ENCODE measurements around the gene RASA3.

RASA3 gene

GRCh38 chr13:114097893-114098688 lies 34.3 kb downstream of the RASA3 start:
- FAIRE-seq: no peak

- no peak for FAIRE-seq
Measured at GRCh38 chr13:114097212-114097892, 35.1 kb downstream of the RASA3 start.

GRCh38 chr13:114096811-114097211 lies 35.6 kb downstream of the RASA3 start:
- FAIRE-seq: no peak

- FAIRE-seq: no peak
Measured at GRCh38 chr13:114096031-114096485, 36.4 kb downstream of the RASA3 start.

GRCh38 chr13:114095486-114095885 lies 36.9 kb downstream of the RASA3 start:
- FAIRE-seq: no peak

GRCh38 chr13:114093118-114093517 lies 39.3 kb downstream of the RASA3 start:
- FAIRE-seq: no peak

GRCh38 chr13:114092468-114092867 lies 40.0 kb downstream of the RASA3 start:
- FAIRE-seq: no peak

GRCh38 chr13:114090476-114090875 lies 41.9 kb downstream of the RASA3 start:
- FAIRE-seq: no peak

- no peak for FAIRE-seq
Measured at GRCh38 chr13:114089751-114090400, 42.5 kb downstream of the RASA3 start.

- FAIRE-seq: no peak
Measured at GRCh38 chr13:114089341-114089740, 43.1 kb downstream of the RASA3 start.

GRCh38 chr13:114088863-114089262 lies 43.6 kb downstream of the RASA3 start:
- FAIRE-seq: no peak

GRCh38 chr13:114088234-114088633 lies 44.2 kb downstream of the RASA3 start:
- FAIRE-seq: no peak

GRCh38 chr13:114087430-114087829 lies 45.0 kb downstream of the RASA3 start:
- no peak for FAIRE-seq

- no peak for FAIRE-seq
Measured at GRCh38 chr13:114082849-114083645, 49.4 kb downstream of the RASA3 start.

GRCh38 chr13:114081761-114082681 lies 50.4 kb downstream of the RASA3 start:
- no peak for FAIRE-seq

GRCh38 chr13:114080739-114081561 lies 51.5 kb downstream of the RASA3 start:
- no peak for FAIRE-seq

- no peak for FAIRE-seq
Measured at GRCh38 chr13:114079601-114080536, 52.6 kb downstream of the RASA3 start.

- no peak for FAIRE-seq
Measured at GRCh38 chr13:114078461-114079451, 53.7 kb downstream of the RASA3 start.
